Transverse colon (tissue), 4 donors: ENCODE measurements around the gene SELENOK.

Experiments used
- CTCF ChIP-seq, 5 experiments: fragments of 200-600 bp in 3 of 5; fragments of 450-650 bp in 2 of 5; sonication (generic) in 3 of 5; IDR thresholded peaks; 1 replicate in 2 of 5; 2 replicates in 3 of 5; pipeline ENCODE4 v1.5.1; 2016 to 2017; ENCODE audit warnings: antibody characterized with exemption in 5 of 5, inconsistent platforms in 3 of 5, mild to moderate bottlenecking in 2 of 5, moderate library complexity in 1 of 5
- EP300 ChIP-seq: sonication (generic); formaldehyde crosslinking; IDR thresholded peaks from one replicate; pipeline ENCODE4 v1.6.1; 2017; ENCODE audit warnings: antibody characterized with exemption, low read depth
- POLR2AphosphoS5 ChIP-seq, 3 donors: sonication (generic); formaldehyde crosslinking; IDR thresholded peaks; one replicate each; pipeline ENCODE4 v1.6.1; 2016; ENCODE audit warnings: antibody characterized with exemption in 3 of 3

GRCh38 chr3:53900666-53901331, 9.1 kb upstream of the SELENOK start:
- TF ChIP-seq CTCF (IDR thresholded peaks at IDR 0.05), result no peak
- no peak for TF ChIP-seq EP300
- peak in 1 of 3 donors; percentile 35 for TF ChIP-seq POLR2AphosphoS5 (IDR thresholded peaks at IDR 0.05)
